D721Med (cell line): ENCODE data around the gene ALDH8A1.

Source experiments
- DNase-seq: peaks from one replicate; pipeline ENCODE4 v3.0.0; 2011; ENCODE audit warnings: low spot score; ENCODE audit not compliant: insufficient read length
- FAIRE-seq: peaks from 2 replicates; lab custom pipeline; 2011; peaks lifted over from hg19 to GRCh38; lab: Jason Lieb, UNC
- TF ChIP-seq, protein P1 (sequence below): IDR thresholded peaks from 2 replicates; pipeline ENCODE4 v1.5.1; 2012; ENCODE audit warnings: mild to moderate bottlenecking, control low read depth; ENCODE audit not compliant: insufficient read depth; ENCODE audit errors: missing control alignments

Gene ALDH8A1

DNA sequence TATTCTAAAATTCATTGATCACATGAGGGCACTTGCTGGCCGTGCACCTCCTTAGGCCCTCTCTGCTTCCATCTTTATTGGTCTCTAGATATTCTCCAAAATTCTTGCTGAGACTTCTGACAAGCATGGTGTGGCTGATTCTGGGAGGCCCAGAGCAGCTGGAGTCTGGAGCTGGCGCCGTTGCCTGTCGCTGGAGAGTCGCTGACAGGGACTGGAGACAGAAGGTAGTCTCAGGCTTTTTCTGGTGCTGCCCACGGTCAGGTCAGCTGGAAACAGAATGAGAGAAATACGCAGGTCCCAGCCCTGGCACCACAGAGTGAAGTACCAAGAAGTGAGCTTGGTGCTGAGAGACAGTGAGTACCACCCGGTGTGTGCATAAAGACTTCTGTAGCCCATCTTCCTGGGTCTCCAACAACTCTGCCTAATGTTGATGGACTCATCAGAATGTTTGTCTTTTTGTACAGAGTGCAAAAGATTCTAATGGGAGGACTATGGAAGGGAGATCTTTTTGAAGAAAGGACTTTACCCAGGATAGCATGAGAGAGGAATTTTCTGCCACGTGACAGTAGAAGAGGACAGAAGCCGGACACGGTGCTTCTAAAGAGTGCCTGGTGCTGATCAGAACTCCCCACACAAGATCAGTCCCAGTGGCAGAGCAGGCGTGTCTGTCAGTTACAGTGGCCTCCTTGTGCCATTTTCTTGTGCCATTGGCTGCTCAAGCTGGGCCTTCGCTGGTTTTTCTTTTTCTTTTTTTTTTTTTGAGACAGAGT is 1.8 kb upstream of the ALDH8A1 start:
- FAIRE-seq (no peak), DNase-seq (no peak)
- TF ChIP-seq, protein P1, sequence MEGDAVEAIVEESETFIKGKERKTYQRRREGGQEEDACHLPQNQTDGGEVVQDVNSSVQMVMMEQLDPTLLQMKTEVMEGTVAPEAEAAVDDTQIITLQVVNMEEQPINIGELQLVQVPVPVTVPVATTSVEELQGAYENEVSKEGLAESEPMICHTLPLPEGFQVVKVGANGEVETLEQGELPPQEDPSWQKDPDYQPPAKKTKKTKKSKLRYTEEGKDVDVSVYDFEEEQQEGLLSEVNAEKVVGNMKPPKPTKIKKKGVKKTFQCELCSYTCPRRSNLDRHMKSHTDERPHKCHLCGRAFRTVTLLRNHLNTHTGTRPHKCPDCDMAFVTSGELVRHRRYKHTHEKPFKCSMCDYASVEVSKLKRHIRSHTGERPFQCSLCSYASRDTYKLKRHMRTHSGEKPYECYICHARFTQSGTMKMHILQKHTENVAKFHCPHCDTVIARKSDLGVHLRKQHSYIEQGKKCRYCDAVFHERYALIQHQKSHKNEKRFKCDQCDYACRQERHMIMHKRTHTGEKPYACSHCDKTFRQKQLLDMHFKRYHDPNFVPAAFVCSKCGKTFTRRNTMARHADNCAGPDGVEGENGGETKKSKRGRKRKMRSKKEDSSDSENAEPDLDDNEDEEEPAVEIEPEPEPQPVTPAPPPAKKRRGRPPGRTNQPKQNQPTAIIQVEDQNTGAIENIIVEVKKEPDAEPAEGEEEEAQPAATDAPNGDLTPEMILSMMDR = no peak

DNA sequence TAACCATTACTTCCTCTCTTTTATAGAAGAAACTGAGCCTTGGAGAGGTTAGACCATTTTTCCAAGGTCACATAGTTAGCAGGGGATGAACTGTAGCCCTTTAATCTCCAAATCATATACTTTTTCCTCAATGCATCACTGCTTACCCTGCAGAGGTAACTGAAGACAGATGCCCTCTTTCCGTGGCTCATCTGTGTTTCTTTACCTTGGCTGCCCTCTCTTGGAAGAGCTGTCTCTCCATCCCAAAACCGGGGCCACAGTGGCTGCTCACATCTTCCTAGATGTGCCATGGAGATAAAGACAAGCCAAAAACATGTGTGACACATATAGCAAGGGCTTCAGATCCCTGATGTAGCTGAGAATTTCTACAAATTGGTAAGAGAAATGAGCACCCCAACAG is 581 bp upstream of the ALDH8A1 start:
- FAIRE-seq = no peak
- TF ChIP-seq, protein P1 = peak; percentile 0
- DNase-seq = no peak

DNA sequence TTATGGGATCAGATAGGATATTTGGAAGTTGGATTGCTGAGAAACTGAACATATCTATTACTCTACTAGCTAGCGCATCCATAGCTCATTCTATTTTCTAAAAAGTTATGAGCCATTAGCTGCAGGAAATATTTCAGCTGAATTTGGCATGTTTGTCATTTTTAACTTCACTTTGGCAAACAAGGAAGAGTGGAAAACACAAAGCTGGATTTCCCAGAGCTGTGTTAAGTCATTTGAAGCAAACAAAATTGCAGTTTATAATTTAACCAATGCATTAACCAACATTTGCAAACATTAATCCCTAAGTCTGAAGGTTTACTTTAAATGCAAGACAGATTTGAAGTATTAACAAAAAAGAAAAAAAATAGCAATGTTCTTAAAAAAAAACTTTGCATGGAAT is 1.2 kb downstream of the ALDH8A1 start:
- TF ChIP-seq, protein P1 = no peak
- no peak for FAIRE-seq
- DNase-seq = no peak

DNA sequence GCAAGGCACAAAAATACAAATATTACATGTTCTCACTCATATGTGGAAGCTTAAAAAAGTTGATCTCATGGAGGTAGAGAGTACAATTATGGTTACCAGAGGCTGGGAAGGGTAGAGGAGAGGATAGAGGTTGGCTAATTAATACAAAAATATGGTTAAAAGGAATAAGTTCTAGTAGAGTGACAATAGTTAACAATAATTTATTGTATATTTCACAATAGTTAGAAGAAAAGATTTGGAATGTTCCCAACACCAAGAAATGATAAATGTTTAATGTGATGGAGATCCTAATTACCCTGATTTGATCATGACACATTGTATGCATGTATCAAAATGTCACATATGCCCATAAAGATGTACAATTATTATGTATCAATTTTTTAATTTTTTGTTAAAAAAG is 1.8 kb downstream of the ALDH8A1 start:
- FAIRE-seq = no peak
- TF ChIP-seq, protein P1 = no peak
- DNase-seq = no peak

DNA sequence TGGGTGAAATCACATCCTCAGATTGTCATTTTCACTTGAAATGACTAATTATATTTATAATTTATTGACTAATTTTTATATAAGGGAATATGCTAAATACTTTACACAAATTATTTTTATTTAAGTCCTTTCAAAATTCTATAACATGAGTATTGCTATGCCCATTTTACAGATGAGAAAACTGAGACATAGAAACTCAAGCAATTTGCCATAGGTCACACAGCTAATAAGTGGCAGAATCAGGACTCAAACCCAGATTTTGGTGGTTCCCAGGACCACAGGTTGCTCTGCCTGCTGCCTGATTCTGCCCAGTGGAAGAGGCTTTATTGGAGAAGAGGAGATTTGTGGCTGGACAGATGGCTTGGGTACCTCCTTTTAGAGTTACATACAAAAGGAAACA is 4.9 kb downstream of the ALDH8A1 start:
- DNase-seq = no peak
- no peak for FAIRE-seq
- TF ChIP-seq, protein P1 = no peak

DNA sequence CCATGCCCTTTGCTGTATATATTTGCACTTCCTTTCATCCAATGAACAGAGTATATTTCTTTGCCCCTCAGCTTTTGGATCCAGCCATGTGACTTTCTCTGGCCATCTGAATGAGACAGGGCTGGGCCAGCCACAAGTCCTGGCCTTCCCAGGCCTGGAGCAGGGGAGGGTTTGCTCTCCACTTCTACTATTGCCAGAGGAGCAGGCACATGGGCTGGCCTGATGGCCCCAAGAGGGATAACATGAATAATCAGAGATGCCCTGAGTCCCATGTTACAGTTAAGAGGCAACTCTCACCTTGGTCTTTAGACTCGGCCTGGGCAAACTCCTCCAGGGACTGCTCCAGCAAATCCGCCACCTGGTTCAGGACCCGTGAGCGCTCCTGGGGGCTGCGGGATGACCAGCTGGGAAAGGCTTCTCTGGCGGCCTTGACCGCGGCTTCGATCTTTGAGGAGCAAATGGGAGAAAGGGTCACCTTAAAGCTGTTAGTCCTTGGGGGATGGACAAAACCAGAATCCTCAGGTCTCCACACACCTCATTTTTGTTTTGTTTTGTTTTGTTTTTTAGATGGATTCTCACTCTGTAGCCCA is 6.3 kb downstream of the ALDH8A1 start:
- TF ChIP-seq, protein P1 = no peak
- DNase-seq = no peak
- FAIRE-seq = no peak

DNA sequence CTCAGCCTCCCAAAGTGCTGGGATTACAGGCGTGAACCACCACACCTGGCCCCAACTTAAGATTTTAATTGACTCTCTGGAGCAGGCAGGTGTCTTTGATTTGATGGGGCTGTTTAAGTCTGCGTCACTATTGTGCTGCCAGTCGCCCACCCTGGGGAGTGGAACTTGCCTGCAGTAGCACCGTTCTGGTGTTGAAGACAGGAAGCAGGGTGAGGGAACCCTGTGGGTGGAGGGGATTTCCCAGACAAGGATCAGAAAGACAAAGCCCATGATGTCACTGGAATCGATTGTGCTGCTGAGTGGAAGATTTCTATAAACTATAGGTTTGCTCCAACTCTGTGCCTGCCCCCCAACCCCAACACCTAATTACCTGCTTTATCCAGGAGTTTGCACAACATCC is 11.0 kb downstream of the ALDH8A1 start:
- no peak for FAIRE-seq
- no peak for DNase-seq
- TF ChIP-seq, protein P1 = no peak
